PC-3 (cell line): ENCODE results near the gene SPRN. TPM values are rescaled to one million over a fixed set of nuclear protein-coding genes. Genes with fewer than 3 reads are reported as not detected.
"Not testable (repeated sequence)": the region's sequence is repeated elsewhere in the genome, so short reads cannot be mapped to it uniquely, and the experiment has no call there.

Experiments
- ATAC-seq: fragments of 200-7000 bp; cut with Tn5 transposase; 2 replicates; pipeline ENCODE4 v1.9.1; 2020; ENCODE audit warnings: mild to moderate bottlenecking, moderate library complexity
- BruUV-seq: library from RNA; stranded (reverse); fragments of 400-500 nt; replicated peaks from 2 replicates; lab custom pipeline; 2021; lab: Mats Ljungman, UMichigan
- CTCF ChIA-PET: fragments of 300-600 bp; sonication (Branson Sonifier 250); formaldehyde crosslinking; loops from one replicate; lab custom pipeline; 2022; ENCODE audit warnings: antibody characterized with exemption; lab: Charles Lee
- POLR2A ChIA-PET: fragments of 300-600 bp; sonication (Branson Sonifier 250); formaldehyde crosslinking; loops from one replicate; lab custom pipeline; 2022; ENCODE audit warnings: antibody characterized with exemption; ENCODE audit not compliant: unreplicated experiment; lab: Charles Lee
- DNase-seq: peaks from one replicate; pipeline ENCODE4 v3.0.0-alpha.2; 2015
- H2AFZ ChIP-seq: fragments of 300-600 bp; sonication (generic); 2 replicates; pipeline ENCODE4 v1.6.0; 2016; ENCODE audit warnings: antibody characterized with exemption, low read length
- H3F3A ChIP-seq: fragments of 300-600 bp; sonication (generic); one replicate; pipeline ENCODE4 v1.6.0; 2017; ENCODE audit warnings: antibody characterized with exemption, low read length, control low read depth, mild to moderate bottlenecking; ENCODE audit not compliant: unreplicated experiment
- H3K27ac ChIP-seq: fragments of 300-600 bp; sonication (generic); 2 replicates; pipeline ENCODE4 v1.5.1; 2016; ENCODE audit warnings: mild to moderate bottlenecking, low read length
- H3K27me3 ChIP-seq: fragments of 300-600 bp; sonication (generic); 2 replicates; pipeline ENCODE4 v1.6.1; 2016; ENCODE audit warnings: low read length, mixed read lengths
- H3K36me3 ChIP-seq: fragments of 300-600 bp; sonication (generic); 2 replicates; pipeline ENCODE4 v1.6.1; 2016; ENCODE audit warnings: low read depth, mixed run types, low read length, mixed read lengths
- H3K4me1 ChIP-seq: fragments of 300-600 bp; sonication (generic); 2 replicates; pipeline ENCODE4 v1.5.1; 2016; ENCODE audit warnings: low read length; ENCODE audit not compliant: insufficient read depth
- H3K4me2 ChIP-seq: fragments of 300-600 bp; sonication (generic); 2 replicates; pipeline ENCODE4 v1.6.0; 2016; ENCODE audit warnings: low read length
- H3K4me3 ChIP-seq: fragments of 300-600 bp; sonication (generic); 2 replicates; pipeline ENCODE4 v1.5.1; 2016; ENCODE audit warnings: mild to moderate bottlenecking, low read length, mixed read lengths
- H3K79me2 ChIP-seq: fragments of 300-600 bp; sonication (generic); 2 replicates; pipeline ENCODE4 v1.6.1; 2017; ENCODE audit warnings: low read length, mixed read lengths
- H3K9ac ChIP-seq: fragments of 300-600 bp; sonication (generic); 2 replicates; pipeline ENCODE4 v1.6.0; 2016; ENCODE audit warnings: mild to moderate bottlenecking, low read length
- H3K9me2 ChIP-seq: fragments of 300-600 bp; sonication (generic); replicated peaks from 2 replicates; pipeline ENCODE4 v1.6.1; 2016; ENCODE audit warnings: mixed run types, low read length, mixed read lengths
- H3K9me3 ChIP-seq: fragments of 300-600 bp; sonication (generic); 2 replicates; pipeline ENCODE4 v1.6.1; 2016; ENCODE audit warnings: low read length, mixed read lengths
- H4K20me1 ChIP-seq: fragments of 300-600 bp; sonication (generic); 2 replicates; pipeline ENCODE4 v1.6.1; 2016; ENCODE audit warnings: low read length, mixed read lengths
- CTCF ChIP-seq: fragments of 300-600 bp; sonication (generic); conservative IDR thresholded peaks from 2 replicates; pipeline ENCODE4 v1.5.1; 2017; ENCODE audit warnings: antibody characterized with exemption, low read depth, mild to moderate bottlenecking, low read length
- EZH2 ChIP-seq: fragments of 300-600 bp; sonication (generic); IDR thresholded peaks from one replicate; pipeline ENCODE4 v1.6.1; 2017; ENCODE audit warnings: antibody characterized with exemption, mild to moderate bottlenecking, low read length; ENCODE audit not compliant: unreplicated experiment
- EZH2phosphoT487 ChIP-seq: fragments of 300-600 bp; sonication (generic); IDR thresholded peaks from 2 replicates; pipeline ENCODE4 v1.6.1; 2018; ENCODE audit warnings: mild to moderate bottlenecking, antibody characterized with exemption, low read length, borderline replicate concordance
- intact Hi-C: fragments of 100-400 bp; cut with micrococcal nuclease; formaldehyde crosslinking; loops from 2 replicates; pipeline ENCODE4 v1.9.0; 2023
- total RNA-seq: library from RNA; depleted of rRNA; stranded (reverse); fragments of >200 nt; gene quantifications from 2 replicates; pipeline ENCODE4 v1.2.3, GENCODE V29; 2014

Gene SPRN
- total RNA-seq, 1 experiment from 2014 or later = not detected

DNA sequence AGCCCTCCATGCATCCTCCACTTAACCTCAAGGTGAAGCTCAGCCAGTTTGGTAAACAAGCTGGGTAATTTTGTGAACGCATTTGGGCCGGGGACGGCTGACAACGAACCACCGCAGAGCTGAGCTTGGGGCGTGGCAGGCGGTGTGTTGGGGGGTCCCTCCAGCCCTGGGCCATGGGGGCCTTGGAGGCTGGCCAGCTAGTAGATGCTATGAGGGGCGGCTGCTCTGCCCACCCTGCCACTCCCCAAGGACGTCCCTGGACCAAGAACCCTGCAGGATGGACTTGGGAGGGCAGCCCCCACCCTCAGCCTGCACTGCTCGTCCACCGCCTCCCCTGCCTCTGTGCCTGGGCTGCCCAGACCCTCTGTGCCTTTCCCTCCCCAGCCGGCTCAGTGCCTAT lies 17.4 kb upstream of the SPRN start:
- Histone ChIP-seq H3F3A (no peaks in the 10 kb centered on the region), H3K27me3 (no peaks in the 10 kb centered on the region), H2AFZ (no peak overlapping the region), H3K9ac (no peak overlapping the region), H3K4me1 (no peaks in the 10 kb centered on the region), H3K27ac (no peak overlapping the region), H3K4me3 (no peak overlapping the region), H3K9me2 (no peaks in the 10 kb centered on the region), H3K36me3 (no peaks in the 10 kb centered on the region), H3K9me3 (no peaks in the 10 kb centered on the region), H3K4me2 (no peak overlapping the region), H4K20me1 (no peaks in the 10 kb centered on the region), H3K79me2 (no peaks in the 10 kb centered on the region)
- DNase-seq (no peak), ATAC-seq (no peak)
- POLR2A ChIA-PET = no interaction called here
- no TSS peak for BruUV-seq
- CTCF ChIA-PET = no interaction called here
- intact Hi-C loops = no loop called here
- TF ChIP-seq CTCF (no peak), EZH2phosphoT487 (no peak), EZH2 (no peak)

DNA sequence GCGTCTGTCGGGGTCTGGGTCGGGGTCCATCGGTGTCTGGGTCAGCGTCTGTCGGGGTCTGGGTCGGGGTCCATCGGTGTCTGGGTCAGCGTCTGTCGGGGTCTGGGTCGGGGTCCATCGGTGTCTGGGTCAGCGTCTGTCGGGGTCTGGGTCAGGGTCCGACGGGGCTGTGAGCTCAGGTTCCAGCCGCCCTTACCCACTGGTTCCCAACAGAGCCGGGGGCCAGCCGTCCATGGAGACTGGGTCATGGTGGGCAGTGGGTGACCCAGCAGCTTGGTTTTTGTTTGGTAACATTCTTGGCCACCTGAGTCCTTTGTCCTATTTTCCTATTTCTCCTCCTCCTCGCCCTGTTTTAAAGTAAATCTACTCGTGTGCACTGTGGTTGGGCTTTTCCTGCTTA lies 16.9 kb upstream of the SPRN start:
- H3K4me1 ChIP-seq, H3K36me3 ChIP-seq, H4K20me1 ChIP-seq, H3K27ac ChIP-seq, POLR2A ChIA-PET, H3K9me3 ChIP-seq, H3K27me3 ChIP-seq, H2AFZ ChIP-seq, H3K9ac ChIP-seq, intact Hi-C loops, H3K9me2 ChIP-seq, H3F3A ChIP-seq, ATAC-seq, H3K4me3 ChIP-seq, H3K4me2 ChIP-seq, DNase-seq, CTCF ChIA-PET, BruUV-seq, H3K79me2 ChIP-seq: not testable (repeated sequence)

GRCh38 chr10:133440633-133441285 lies 16.3 kb upstream of the SPRN start:
- POLR2A ChIA-PET = no interaction called here
- Histone ChIP-seq H3K9ac (no peak overlapping the region), H4K20me1 (no peaks in the 10 kb centered on the region), H3K9me2 (no peaks in the 10 kb centered on the region), H3K9me3 (no peaks in the 10 kb centered on the region), H3K4me2 (no peak overlapping the region), H2AFZ (no peak overlapping the region), H3K36me3 (no peaks in the 10 kb centered on the region), H3K79me2 (no peaks in the 10 kb centered on the region), H3K4me1 (no peaks in the 10 kb centered on the region), H3K27me3 (no peaks in the 10 kb centered on the region), H3K4me3 (no peak overlapping the region), H3F3A (no peaks in the 10 kb centered on the region), H3K27ac (no peak overlapping the region)
- TF ChIP-seq CTCF (no peak), EZH2phosphoT487 (no peak), EZH2 (no peak)
- BruUV-seq = no TSS peak
- intact Hi-C loops = no loop called here
- CTCF ChIA-PET = no interaction called here
- ATAC-seq (no peak), DNase-seq (no peak)
